Measurements from ENCODE around the gene RNGTT.

GRCh38 chr6:88695937-88696336 lies 267.5 kb downstream of the RNGTT start:
- no peak for TF ChIP-seq EZH2phosphoT487 (IDR thresholded peaks at IDR 0.05; ENCODE audit: borderline replicate concordance)
- TF ChIP-seq CTCF (conservative IDR thresholded peaks at IDR 0.05; ENCODE audit: low read length): no peak

All from Loucy (cell line).